HG03469 (cell line): Measurements from ENCODE around the gene CEP170B.
"Not testable (repeated sequence)": the region's sequence is repeated elsewhere in the genome, so short reads cannot be mapped to it uniquely, and the experiment has no call there.

Experiments used
- ATAC-seq: cut with Tn5 transposase; IDR thresholded peaks from one replicate; pipeline ENCODE4 v1.9.1; 2021; ENCODE audit warnings: mild to moderate bottlenecking, moderate library complexity, moderate number of reproducible peaks; ENCODE audit not compliant: unreplicated experiment

The CEP170B gene

GRCh38 chr14:104877066-104877805 lies 12.2 kb downstream of the CEP170B start:
- no peak for ATAC-seq

GRCh38 chr14:104877806-104878550 lies 12.9 kb downstream of the CEP170B start:
- no peak for ATAC-seq

- ATAC-seq, result no peak
Observed at GRCh38 chr14:104878582-104878981, 13.5 kb downstream of the CEP170B start.

GRCh38 chr14:104879201-104879982 lies 14.3 kb downstream of the CEP170B start:
- ATAC-seq, result no peak

GRCh38 chr14:104879983-104880565 lies 15.0 kb downstream of the CEP170B start:
- no peak for ATAC-seq

GRCh38 chr14:104880584-104881210 lies 15.6 kb downstream of the CEP170B start:
- no peak for ATAC-seq

GRCh38 chr14:104881369-104881979 lies 16.4 kb downstream of the CEP170B start:
- ATAC-seq, result no peak

- ATAC-seq, result no peak
Observed at GRCh38 chr14:104882325-104882973, 17.4 kb downstream of the CEP170B start.

GRCh38 chr14:104882991-104883660 lies 18.1 kb downstream of the CEP170B start:
- ATAC-seq, result no peak

GRCh38 chr14:104883681-104884361 lies 18.8 kb downstream of the CEP170B start:
- ATAC-seq, result no peak

GRCh38 chr14:104884381-104884780 lies 19.3 kb downstream of the CEP170B start:
- not testable (repeated sequence) for ATAC-seq

GRCh38 chr14:104885031-104885972 lies 20.2 kb downstream of the CEP170B start:
- no peak for ATAC-seq

GRCh38 chr14:104885973-104886689 lies 21.1 kb downstream of the CEP170B start:
- ATAC-seq, result no peak

GRCh38 chr14:104886690-104887622 lies 21.9 kb downstream of the CEP170B start:
- no peak for ATAC-seq

- no peak for ATAC-seq
Observed at GRCh38 chr14:104887623-104888488, 22.8 kb downstream of the CEP170B start.
